Measurements from ENCODE around the gene BCORL1. TPM values are rescaled to one million over a fixed set of nuclear protein-coding genes. Genes with fewer than 3 reads are reported as not detected.
A peak's percentile ranks its signal among the peaks of the same experiment; 100 is the strongest.

BCORL1 gene
- 10.1 TPM for total RNA-seq
- long read RNA-seq, full-length matches to known transcripts, result 1 of 7 reads
- long read RNA-seq, partial matches to known transcripts, result 5 of 7 reads
- long read RNA-seq, other reads (novel, unspliced or antisense), result 1 of 7 reads

GRCh38 chrX:129982300-129983251 lies at the start of gene BCORL1:
TSS of gene BCORL1 (plus strand) at chrX:129982635. CDS start at chrX:130005232, 22,597 bp downstream.
- DNase-seq (peak; percentile 94), ATAC-seq (ENCODE audit: poor library complexity) (peak; percentile 92)
- intact Hi-C loops (cut with DNase I), result no loop called here

- DNase-seq (peak; percentile 54), ATAC-seq (ENCODE audit: poor library complexity) (no peak)
- intact Hi-C loops (cut with DNase I), result no loop called here
These were observed 49.6 kb upstream of the BCORL1 start for GRCh38 chrX:129932821-129933321.

GRCh38 chrX:129933700-129934099 lies 48.7 kb upstream of the BCORL1 start:
- ATAC-seq (ENCODE audit: poor library complexity) (no peak), DNase-seq (no peak)
- intact Hi-C loops (cut with DNase I), result no loop called here

- intact Hi-C loops (cut with DNase I), result no loop called here
These were observed 48.0 kb upstream of the BCORL1 start for GRCh38 chrX:129934461-129934860.

GRCh38 chrX:129934952-129935351 lies 47.5 kb upstream of the BCORL1 start:
- no peak for ATAC-seq (ENCODE audit: poor library complexity)
- intact Hi-C loops (cut with DNase I), result no loop called here
- DNase-seq, result no peak

More at GRCh38 chrX:129934461-129934860, 48.0 kb upstream of the BCORL1 start:
- ATAC-seq (ENCODE audit: poor library complexity) (no peak), DNase-seq (no peak)

GRCh38 chrX:129938081-129938480 lies 44.4 kb upstream of the BCORL1 start:
- intact Hi-C loops (cut with DNase I), result no loop called here

GRCh38 chrX:129939986-129940385 lies 42.4 kb upstream of the BCORL1 start:
- ATAC-seq (ENCODE audit: poor library complexity) (no peak), DNase-seq (no peak)
- intact Hi-C loops (cut with DNase I), result no loop called here

More at GRCh38 chrX:129938081-129938480, 44.4 kb upstream of the BCORL1 start:
- no peak for ATAC-seq (ENCODE audit: poor library complexity)
- no peak for DNase-seq

- ATAC-seq (ENCODE audit: poor library complexity), result no peak
- intact Hi-C loops (cut with DNase I), result no loop called here
- DNase-seq, result no peak
These were observed 41.7 kb upstream of the BCORL1 start for GRCh38 chrX:129940721-129941120.

GRCh38 chrX:129945131-129945530 lies 37.3 kb upstream of the BCORL1 start:
- no peak for ATAC-seq (ENCODE audit: poor library complexity)
- intact Hi-C loops (cut with DNase I), result no loop called here

GRCh38 chrX:129953334-129953648 lies 29.1 kb upstream of the BCORL1 start:
- ATAC-seq (ENCODE audit: poor library complexity) (no peak), DNase-seq (no peak)
- intact Hi-C loops (cut with DNase I), result no loop called here

More at GRCh38 chrX:129945131-129945530, 37.3 kb upstream of the BCORL1 start:
- no peak for DNase-seq

GRCh38 chrX:129953881-129954280 lies 28.6 kb upstream of the BCORL1 start:
- ATAC-seq (ENCODE audit: poor library complexity) (no peak), DNase-seq (no peak)
- intact Hi-C loops (cut with DNase I), result no loop called here

GRCh38 chrX:129954804-129955203 lies 27.6 kb upstream of the BCORL1 start:
- intact Hi-C loops (cut with DNase I), result no loop called here
- ATAC-seq (ENCODE audit: poor library complexity) (no peak), DNase-seq (no peak)

- intact Hi-C loops (cut with DNase I), result no loop called here
- DNase-seq, result no peak
- no peak for ATAC-seq (ENCODE audit: poor library complexity)
These were observed 26.8 kb upstream of the BCORL1 start for GRCh38 chrX:129955682-129956081.

- DNase-seq (no peak), ATAC-seq (ENCODE audit: poor library complexity) (no peak)
- intact Hi-C loops (cut with DNase I), result no loop called here
These were observed 26.3 kb upstream of the BCORL1 start for GRCh38 chrX:129956145-129956544.

GRCh38 chrX:129956765-129957164 lies 25.7 kb upstream of the BCORL1 start:
- ATAC-seq (ENCODE audit: poor library complexity) (no peak), DNase-seq (no peak)
- intact Hi-C loops (cut with DNase I), result no loop called here

GRCh38 chrX:129957241-129958082 lies 25.0 kb upstream of the BCORL1 start:
- intact Hi-C loops (cut with DNase I), result no loop called here
- ATAC-seq (ENCODE audit: poor library complexity) (peak; percentile 86), DNase-seq (peak; percentile 83)

- intact Hi-C loops (cut with DNase I), result no loop called here
- ATAC-seq (ENCODE audit: poor library complexity) (no peak), DNase-seq (no peak)
These were observed 24.4 kb upstream of the BCORL1 start for GRCh38 chrX:129958083-129958465.

- intact Hi-C loops (cut with DNase I), result no loop called here
- no peak for DNase-seq
- no peak for ATAC-seq (ENCODE audit: poor library complexity)
These were observed 23.5 kb upstream of the BCORL1 start for GRCh38 chrX:129958814-129959492.

- intact Hi-C loops (cut with DNase I), result no loop called here
- ATAC-seq (ENCODE audit: poor library complexity) (peak; percentile 44), DNase-seq (no peak)
These were observed 23.0 kb upstream of the BCORL1 start for GRCh38 chrX:129959493-129959832.

Data from Right ventricle myocardium superior (tissue), 1 donor.